ENCODE data around the gene CCDC120. TPM values are rescaled to one million over a fixed set of nuclear protein-coding genes. Genes with fewer than 3 reads are reported as not detected.

The CCDC120 gene
- total RNA-seq, 1 experiment from 2014 or later = 11.0 TPM

DNA sequence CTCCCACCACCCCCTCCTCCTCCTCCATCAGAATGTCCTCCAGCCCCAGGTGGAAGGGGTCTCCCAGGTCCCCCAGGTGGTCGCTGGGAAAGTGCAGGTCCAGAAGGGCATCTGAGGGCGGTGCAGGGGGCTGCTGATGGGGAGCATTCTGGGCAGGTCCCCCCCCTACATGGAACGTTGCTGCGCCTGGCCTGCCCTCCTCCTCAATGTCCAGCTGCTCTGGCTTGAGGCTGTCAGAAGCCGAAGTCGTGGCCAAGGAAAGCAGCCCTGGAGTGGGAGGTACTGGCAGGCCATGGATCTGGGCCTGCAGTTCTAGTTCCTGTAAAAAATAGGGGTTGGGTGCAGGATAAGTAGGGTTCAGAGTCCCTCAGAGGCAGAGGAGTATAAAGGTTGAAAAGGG is 28.5 kb upstream of the CCDC120 start:
- no peaks in the 10 kb centered on the region for H3K36me3 ChIP-seq (ENCODE audit: control insufficient read depth, insufficient read depth, low read length)
- no TSS peak for BruUV-seq (replicated peaks)
- DNase-seq (ENCODE audit: low read depth, low spot score) (no peak), ATAC-seq (no peak)
- ChIA-PET CTCF (no interaction called here), POLR2A (interaction anchor here (0.5 kb wide), 1 partner anchor 72 kb away, joined by 18 read pairs; no protein-coding TSS in a partner anchor)
- TF ChIP-seq POLR2AphosphoS5 (IDR thresholded peaks at IDR 0.05; ENCODE audit: low read depth, low read length) (no peak), SIN3A (IDR thresholded peaks at IDR 0.05; ENCODE audit: borderline replicate concordance, insufficient read depth, low read depth, low read length) (no peak), TCF7L2 (IDR thresholded peaks at IDR 0.05; ENCODE audit: low read depth, low read length) (no peak)
- TF ChIP-seq, protein P1, sequence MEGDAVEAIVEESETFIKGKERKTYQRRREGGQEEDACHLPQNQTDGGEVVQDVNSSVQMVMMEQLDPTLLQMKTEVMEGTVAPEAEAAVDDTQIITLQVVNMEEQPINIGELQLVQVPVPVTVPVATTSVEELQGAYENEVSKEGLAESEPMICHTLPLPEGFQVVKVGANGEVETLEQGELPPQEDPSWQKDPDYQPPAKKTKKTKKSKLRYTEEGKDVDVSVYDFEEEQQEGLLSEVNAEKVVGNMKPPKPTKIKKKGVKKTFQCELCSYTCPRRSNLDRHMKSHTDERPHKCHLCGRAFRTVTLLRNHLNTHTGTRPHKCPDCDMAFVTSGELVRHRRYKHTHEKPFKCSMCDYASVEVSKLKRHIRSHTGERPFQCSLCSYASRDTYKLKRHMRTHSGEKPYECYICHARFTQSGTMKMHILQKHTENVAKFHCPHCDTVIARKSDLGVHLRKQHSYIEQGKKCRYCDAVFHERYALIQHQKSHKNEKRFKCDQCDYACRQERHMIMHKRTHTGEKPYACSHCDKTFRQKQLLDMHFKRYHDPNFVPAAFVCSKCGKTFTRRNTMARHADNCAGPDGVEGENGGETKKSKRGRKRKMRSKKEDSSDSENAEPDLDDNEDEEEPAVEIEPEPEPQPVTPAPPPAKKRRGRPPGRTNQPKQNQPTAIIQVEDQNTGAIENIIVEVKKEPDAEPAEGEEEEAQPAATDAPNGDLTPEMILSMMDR (IDR thresholded peaks at IDR 0.05) = no peak
- TF ChIP-seq, protein P2, sequence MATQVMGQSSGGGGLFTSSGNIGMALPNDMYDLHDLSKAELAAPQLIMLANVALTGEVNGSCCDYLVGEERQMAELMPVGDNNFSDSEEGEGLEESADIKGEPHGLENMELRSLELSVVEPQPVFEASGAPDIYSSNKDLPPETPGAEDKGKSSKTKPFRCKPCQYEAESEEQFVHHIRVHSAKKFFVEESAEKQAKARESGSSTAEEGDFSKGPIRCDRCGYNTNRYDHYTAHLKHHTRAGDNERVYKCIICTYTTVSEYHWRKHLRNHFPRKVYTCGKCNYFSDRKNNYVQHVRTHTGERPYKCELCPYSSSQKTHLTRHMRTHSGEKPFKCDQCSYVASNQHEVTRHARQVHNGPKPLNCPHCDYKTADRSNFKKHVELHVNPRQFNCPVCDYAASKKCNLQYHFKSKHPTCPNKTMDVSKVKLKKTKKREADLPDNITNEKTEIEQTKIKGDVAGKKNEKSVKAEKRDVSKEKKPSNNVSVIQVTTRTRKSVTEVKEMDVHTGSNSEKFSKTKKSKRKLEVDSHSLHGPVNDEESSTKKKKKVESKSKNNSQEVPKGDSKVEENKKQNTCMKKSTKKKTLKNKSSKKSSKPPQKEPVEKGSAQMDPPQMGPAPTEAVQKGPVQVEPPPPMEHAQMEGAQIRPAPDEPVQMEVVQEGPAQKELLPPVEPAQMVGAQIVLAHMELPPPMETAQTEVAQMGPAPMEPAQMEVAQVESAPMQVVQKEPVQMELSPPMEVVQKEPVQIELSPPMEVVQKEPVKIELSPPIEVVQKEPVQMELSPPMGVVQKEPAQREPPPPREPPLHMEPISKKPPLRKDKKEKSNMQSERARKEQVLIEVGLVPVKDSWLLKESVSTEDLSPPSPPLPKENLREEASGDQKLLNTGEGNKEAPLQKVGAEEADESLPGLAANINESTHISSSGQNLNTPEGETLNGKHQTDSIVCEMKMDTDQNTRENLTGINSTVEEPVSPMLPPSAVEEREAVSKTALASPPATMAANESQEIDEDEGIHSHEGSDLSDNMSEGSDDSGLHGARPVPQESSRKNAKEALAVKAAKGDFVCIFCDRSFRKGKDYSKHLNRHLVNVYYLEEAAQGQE (IDR thresholded peaks at IDR 0.05; ENCODE audit: insufficient read depth in 1 of 2, low read depth in 2 of 2, low read length in 1 of 2) = no peak
- H3K9me3 ChIP-seq (ENCODE audit: control insufficient read depth, insufficient read depth, low read depth, low read length) = no peaks in the 10 kb centered on the region
- intact Hi-C loops (cut with micrococcal nuclease; ENCODE audit: unreplicated experiment) (no loop called here), in situ Hi-C loops (cut with HindIII; ENCODE audit: low pct_unique_long_range_greater_than_20kb, low sequenced_read_pairs) (no loop called here)
- no peaks in the 10 kb centered on the region for H3K4me1 ChIP-seq (ENCODE audit: control insufficient read depth, insufficient read depth, low read length)
- H3K4me3 ChIP-seq (ENCODE audit: low read depth in 2 of 2, low read length in 2 of 2) = no peak overlapping the region
- no peak overlapping the region for H3K27ac ChIP-seq (ENCODE audit: low read length)
- no peaks in the 10 kb centered on the region for H3K27me3 ChIP-seq (ENCODE audit: control insufficient read depth, insufficient read depth, low read length)

DNA sequence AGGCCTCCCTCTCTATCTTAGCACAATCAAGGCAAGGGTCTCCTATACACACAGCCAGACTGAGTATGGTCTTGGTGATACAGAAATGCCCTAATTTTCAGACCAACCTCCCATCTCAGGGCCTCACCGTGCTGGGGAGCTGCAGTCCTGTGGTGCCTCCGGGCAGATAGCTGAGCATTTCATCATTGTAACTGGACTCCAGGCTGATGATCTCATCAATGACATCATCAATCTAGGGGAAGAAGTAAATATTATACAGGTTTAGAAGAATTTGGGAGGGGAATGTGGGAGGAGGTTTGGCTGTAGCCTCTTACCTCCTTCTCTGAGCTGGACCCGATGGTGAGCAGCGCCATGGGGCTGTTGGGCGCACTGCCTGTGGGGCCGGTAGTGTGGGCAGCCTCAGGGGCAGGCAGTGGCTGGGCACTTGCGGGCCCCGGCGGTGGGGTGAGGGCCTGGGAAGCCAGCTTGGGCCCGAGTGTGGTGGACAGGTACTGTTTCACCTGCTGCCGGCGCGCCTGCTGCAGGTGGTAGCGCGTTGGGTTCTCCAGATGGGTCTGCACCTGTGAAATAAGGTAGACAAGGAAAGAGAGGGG is 20.8 kb upstream of the CCDC120 start:
- TF ChIP-seq TCF7L2 (IDR thresholded peaks at IDR 0.05; ENCODE audit: low read depth, low read length) = no peak
- TF ChIP-seq, protein P1 (IDR thresholded peaks at IDR 0.05) = no peak
- no TSS peak for BruUV-seq (replicated peaks)
- ATAC-seq = no peak
- no peak overlapping the region for H3K27ac ChIP-seq (ENCODE audit: low read length)
- no peaks in the 10 kb centered on the region for H3K9me3 ChIP-seq (ENCODE audit: control insufficient read depth, insufficient read depth, low read depth, low read length)
- no peak for DNase-seq (ENCODE audit: low read depth, low spot score)
- CTCF ChIA-PET = no interaction called here
- in situ Hi-C loops (cut with HindIII; ENCODE audit: low pct_unique_long_range_greater_than_20kb, low sequenced_read_pairs) (no loop called here), intact Hi-C loops (cut with micrococcal nuclease; ENCODE audit: unreplicated experiment) (no loop called here)
- H3K4me1 ChIP-seq (ENCODE audit: control insufficient read depth, insufficient read depth, low read length) = peaks cover 14% of the 10 kb centered on the region; the same call in 1 of the 2 replicates
- H3K36me3 ChIP-seq (ENCODE audit: control insufficient read depth, insufficient read depth, low read length) = no peaks in the 10 kb centered on the region; the same call in 1 of the 2 replicates
- POLR2A ChIA-PET = no interaction called here
- no peaks in the 10 kb centered on the region for H3K27me3 ChIP-seq (ENCODE audit: control insufficient read depth, insufficient read depth, low read length)
- no peak overlapping the region for H3K4me3 ChIP-seq (ENCODE audit: low read depth in 2 of 2, low read length in 2 of 2)

Measured in Panc1 (cell line).